Fibroblast of mammary gland (primary cell): Measurements from ENCODE around the gene UBE2L5.

Experiments used
- DNase-seq: peaks from one replicate; pipeline ENCODE4 v3.0.0-alpha.2; 2010; ENCODE audit warnings: low read depth
- H3K4me3 ChIP-seq: 2 replicates; pipeline ENCODE4 v1.5.1; 2011; ENCODE audit warnings: low read depth, mild to moderate bottlenecking, low read length, moderate library complexity; ENCODE audit not compliant: control insufficient read depth
- TF ChIP-seq, protein P1 (sequence below): conservative IDR thresholded peaks from 2 replicates; pipeline ENCODE4 v1.5.1; 2011; ENCODE audit warnings: low read depth, low read length, inconsistent platforms; ENCODE audit not compliant: control insufficient read depth, insufficient read depth

UBE2L5 gene

DNA sequence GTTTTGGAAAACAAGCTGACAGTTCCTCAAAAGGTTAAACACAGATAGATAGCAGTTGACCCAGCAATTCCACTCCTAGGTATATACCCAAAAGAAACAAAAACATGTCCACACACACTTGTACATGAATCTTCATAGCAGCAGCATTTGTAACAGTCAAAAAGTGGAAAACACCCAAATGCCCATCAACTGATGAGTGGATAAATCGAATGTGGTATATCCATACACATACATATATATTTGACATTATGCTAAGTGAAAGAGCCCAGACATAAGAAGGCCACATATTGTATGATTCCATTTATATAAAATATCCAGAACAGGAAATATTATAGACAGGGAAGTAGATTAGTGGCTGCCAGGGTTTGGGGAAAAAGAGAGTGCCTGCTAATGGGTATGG, 51.4 kb downstream of the UBE2L5 start:
- no peak overlapping the region for H3K4me3 ChIP-seq
- no peak for DNase-seq
- TF ChIP-seq, protein P1, sequence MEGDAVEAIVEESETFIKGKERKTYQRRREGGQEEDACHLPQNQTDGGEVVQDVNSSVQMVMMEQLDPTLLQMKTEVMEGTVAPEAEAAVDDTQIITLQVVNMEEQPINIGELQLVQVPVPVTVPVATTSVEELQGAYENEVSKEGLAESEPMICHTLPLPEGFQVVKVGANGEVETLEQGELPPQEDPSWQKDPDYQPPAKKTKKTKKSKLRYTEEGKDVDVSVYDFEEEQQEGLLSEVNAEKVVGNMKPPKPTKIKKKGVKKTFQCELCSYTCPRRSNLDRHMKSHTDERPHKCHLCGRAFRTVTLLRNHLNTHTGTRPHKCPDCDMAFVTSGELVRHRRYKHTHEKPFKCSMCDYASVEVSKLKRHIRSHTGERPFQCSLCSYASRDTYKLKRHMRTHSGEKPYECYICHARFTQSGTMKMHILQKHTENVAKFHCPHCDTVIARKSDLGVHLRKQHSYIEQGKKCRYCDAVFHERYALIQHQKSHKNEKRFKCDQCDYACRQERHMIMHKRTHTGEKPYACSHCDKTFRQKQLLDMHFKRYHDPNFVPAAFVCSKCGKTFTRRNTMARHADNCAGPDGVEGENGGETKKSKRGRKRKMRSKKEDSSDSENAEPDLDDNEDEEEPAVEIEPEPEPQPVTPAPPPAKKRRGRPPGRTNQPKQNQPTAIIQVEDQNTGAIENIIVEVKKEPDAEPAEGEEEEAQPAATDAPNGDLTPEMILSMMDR, result no peak

DNA sequence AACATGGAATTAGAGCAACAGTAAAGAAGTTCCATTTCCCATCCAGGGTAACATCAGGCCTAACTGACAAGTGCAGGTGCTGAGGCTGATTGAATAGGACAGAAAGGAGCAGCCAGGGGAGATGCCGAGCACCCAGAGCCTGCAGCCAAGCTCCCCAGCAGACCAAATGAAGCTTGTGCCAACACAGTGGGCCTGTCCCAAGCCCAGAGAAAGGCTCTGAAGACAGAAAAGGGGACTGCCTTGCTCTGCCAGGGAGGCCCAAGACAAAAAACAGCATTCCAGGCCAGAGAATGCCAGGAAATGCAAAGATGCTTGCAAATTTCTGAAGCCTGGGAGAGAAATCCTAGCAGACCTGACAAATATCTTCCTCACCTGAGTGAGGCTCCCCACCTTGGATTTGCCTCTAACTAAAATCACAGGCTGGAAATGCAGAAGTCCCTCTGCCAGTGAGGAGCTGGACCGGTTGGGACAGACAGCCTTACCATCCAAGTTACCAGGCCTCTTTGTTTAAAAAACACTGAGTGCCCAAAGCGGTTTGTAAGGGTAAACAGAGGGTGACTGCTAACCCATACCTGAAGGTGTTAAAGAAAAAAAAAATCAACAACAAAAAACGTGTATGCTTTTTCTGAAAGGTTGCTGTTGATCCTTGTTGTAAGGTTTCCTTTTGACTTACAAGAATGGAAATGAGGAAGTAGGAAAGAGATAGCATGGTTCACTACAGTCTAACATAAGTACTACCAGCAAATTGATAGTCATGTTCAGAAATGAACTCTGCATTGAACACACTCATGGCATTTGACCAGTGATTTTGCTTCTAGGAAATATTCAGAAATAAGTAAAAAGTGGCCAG, 55.3 kb downstream of the UBE2L5 start:
- no peak for DNase-seq
- no peak overlapping the region for H3K4me3 ChIP-seq
- TF ChIP-seq, protein P1, result no peak
